Upper lobe of left lung (tissue), 6 donors: ENCODE measurements around the gene GSN. TPM values are rescaled to one million over a fixed set of nuclear protein-coding genes. Genes with fewer than 3 reads are reported as not detected.
A peak's percentile ranks its signal among the peaks of the same experiment; 100 is the strongest.

ENCODE experiments used
- ATAC-seq, 2 donors: fragments of 200-7000 bp; cut with Tn5 transposase; one replicate each; pipeline ENCODE4 v1.9.1; 2022; ENCODE audit warnings: mild to moderate bottlenecking in 2 of 2, moderate library complexity in 2 of 2; ENCODE audit not compliant: low FRiP score in 2 of 2
- DNase-seq, 2 donors: peaks; one replicate each; pipeline ENCODE4 v3.0.0-alpha.2; 2019 to 2020
- H3K27ac ChIP-seq, 4 donors: fragments of 200-600 bp; sonication (generic); one replicate each; pipeline ENCODE4 v1.5.1; 2016 to 2019
- H3K27me3 ChIP-seq, 4 donors: fragments of 200-600 bp; sonication (generic); one replicate each; pipeline ENCODE4 v1.5.1; 2017 to 2019
- H3K36me3 ChIP-seq, 4 donors: fragments of 200-600 bp; sonication (generic); one replicate each; pipeline ENCODE4 v1.5.1; 2016 to 2019
- H3K4me1 ChIP-seq, 4 donors: fragments of 200-600 bp; sonication (generic); one replicate each; pipeline ENCODE4 v1.5.1; 2018 to 2019
- H3K4me3 ChIP-seq, 4 donors: fragments of 200-600 bp; sonication (generic); one replicate each; pipeline ENCODE4 v1.5.1; 2017 to 2019; ENCODE audit warnings: mild to moderate bottlenecking in 2 of 4, moderate library complexity in 1 of 4
- H3K9me3 ChIP-seq, 4 donors: fragments of 200-600 bp; sonication (generic); one replicate each; pipeline ENCODE4 v1.5.1; 2018 to 2019
- EP300 ChIP-seq, 4 donors: sonication (generic); formaldehyde crosslinking; IDR thresholded peaks; one replicate each; pipeline ENCODE4 v1.5.1; 2017; ENCODE audit warnings: antibody characterized with exemption in 4 of 4, control low read depth in 2 of 4
- POLR2A ChIP-seq, 4 donors: fragments of 450-650 bp; IDR thresholded peaks; one replicate each; pipeline ENCODE4 v1.5.1; 2016 to 2017; ENCODE audit warnings: antibody characterized with exemption in 4 of 4, mild to moderate bottlenecking in 2 of 4
- POLR2AphosphoS5 ChIP-seq, 2 donors: sonication (generic); formaldehyde crosslinking; IDR thresholded peaks; one replicate each; pipeline ENCODE4 v1.5.1; 2017; ENCODE audit warnings: antibody characterized with exemption in 2 of 2
- WGBS, 2 donors: methylation state at CpG; one replicate each; pipeline ENCODE4 v1.1.5; 2017 to 2018; 5-methylcytosine and 5-hydroxymethylcytosine counted together
- total RNA-seq, 6 donors: library from RNA; depleted of rRNA in 4 of 6; stranded (reverse); fragments of >200 nt in 4 of 6; gene quantifications; one replicate each; pipeline versions ENCODE4 v1.1.0 to v1.2.1, GENCODE V29; 2016 to 2021
- TF ChIP-seq, protein P1 (sequence below), 6 experiments: fragments of 450-650 bp in 4 of 6; fragments of 200-600 bp in 2 of 6; sonication (generic) in 2 of 6; IDR thresholded peaks; one replicate each; pipeline ENCODE4 v1.5.1; 2016 to 2019; ENCODE audit warnings: antibody characterized with exemption in 6 of 6
- donor health status: DM: no; HTN: no; CAD: no; lungs with moderate emphysema.
- donor health status: DM: no; HTN: yes; CAD: no; lungs with severe emphysema.

Gene GSN
- total RNA-seq, 6 donors from 2014 or later, result 217 to 935 (median 648) TPM

GRCh38 chr9:121302786-121303185 lies 34.8 kb downstream of the GSN start:
- Histone ChIP-seq H3K9me3 (no peaks in the 10 kb centered on the region), H3K27me3 (no peaks in the 10 kb centered on the region), H3K4me1 (peaks cover 37 to 56% (median 47%) of the 10 kb centered on the region in 4 donors), H3K36me3 (peaks cover 0 to 59% (median 32%) of the 10 kb centered on the region in 4 donors), H3K4me3 (no peak overlapping the region), H3K27ac (peak overlapping the region in 3 of 4 donors; percentile 38 to 60 (median 57))
- TF ChIP-seq POLR2AphosphoS5 (IDR thresholded peaks at IDR 0.05), result no peak
- no peak for TF ChIP-seq EP300 (IDR thresholded peaks at IDR 0.05)
- TF ChIP-seq, protein P1, sequence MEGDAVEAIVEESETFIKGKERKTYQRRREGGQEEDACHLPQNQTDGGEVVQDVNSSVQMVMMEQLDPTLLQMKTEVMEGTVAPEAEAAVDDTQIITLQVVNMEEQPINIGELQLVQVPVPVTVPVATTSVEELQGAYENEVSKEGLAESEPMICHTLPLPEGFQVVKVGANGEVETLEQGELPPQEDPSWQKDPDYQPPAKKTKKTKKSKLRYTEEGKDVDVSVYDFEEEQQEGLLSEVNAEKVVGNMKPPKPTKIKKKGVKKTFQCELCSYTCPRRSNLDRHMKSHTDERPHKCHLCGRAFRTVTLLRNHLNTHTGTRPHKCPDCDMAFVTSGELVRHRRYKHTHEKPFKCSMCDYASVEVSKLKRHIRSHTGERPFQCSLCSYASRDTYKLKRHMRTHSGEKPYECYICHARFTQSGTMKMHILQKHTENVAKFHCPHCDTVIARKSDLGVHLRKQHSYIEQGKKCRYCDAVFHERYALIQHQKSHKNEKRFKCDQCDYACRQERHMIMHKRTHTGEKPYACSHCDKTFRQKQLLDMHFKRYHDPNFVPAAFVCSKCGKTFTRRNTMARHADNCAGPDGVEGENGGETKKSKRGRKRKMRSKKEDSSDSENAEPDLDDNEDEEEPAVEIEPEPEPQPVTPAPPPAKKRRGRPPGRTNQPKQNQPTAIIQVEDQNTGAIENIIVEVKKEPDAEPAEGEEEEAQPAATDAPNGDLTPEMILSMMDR (IDR thresholded peaks at IDR 0.05), result no peak
- no peak for TF ChIP-seq POLR2A (IDR thresholded peaks at IDR 0.05)
- no peak for ATAC-seq
- no peak for DNase-seq
- WGBS, 2 donors, result 83 to 94% methylated on average over 6 to 13 of the region's 13 CpGs

DNA sequence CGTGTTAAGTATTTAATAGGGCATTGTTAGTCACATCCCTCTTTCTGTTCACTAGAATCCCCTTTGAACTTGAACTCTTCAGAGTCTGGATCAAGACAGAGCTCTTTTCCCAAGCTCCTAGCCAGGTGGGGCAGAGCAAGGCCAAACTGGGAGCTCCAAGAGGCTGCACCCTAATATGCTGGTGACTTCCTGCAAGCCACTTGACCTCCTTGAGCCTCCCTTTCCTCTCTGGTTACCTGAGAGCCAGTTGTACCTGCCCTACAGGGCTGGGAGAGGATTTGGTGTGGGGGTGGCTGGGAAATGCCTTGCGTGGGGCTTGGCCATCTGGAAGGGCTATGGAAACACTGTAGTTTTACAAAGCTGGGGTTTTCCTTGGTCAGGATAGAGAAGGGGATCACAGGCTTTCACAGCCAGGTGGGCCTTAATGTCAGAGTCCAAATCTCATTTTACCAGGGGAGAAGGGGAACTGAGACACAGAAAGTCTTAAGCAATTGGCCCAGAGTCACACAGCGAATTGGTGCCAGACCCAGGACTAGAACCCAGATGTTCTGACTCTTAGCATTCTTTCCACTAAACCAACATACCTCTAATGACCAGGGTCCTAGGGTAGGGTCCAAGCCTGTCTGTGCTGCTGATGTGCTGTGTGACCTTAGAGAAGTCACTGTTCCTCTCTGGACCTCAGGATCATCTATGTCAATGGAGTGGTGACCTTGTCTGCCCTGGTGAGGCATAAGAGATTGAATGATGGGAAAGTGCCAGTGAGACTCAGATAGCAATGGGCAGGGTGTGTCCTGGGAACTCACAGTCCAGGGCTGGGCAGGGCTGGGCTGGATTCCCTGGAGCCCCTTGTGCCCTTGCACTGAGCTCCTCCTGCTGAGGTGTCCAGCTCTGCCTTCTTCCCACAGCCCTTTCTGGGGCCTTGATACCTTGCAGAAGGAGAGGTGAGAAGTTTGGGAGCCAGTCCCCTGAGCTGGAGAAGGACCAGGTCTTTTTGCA lies 35.8 kb downstream of the GSN start:
- Histone ChIP-seq H3K4me3 (no peak overlapping the region), H3K27ac (peak overlapping the region in 3 of 4 donors; percentile 38 to 60 (median 57)), H3K4me1 (peaks cover 27 to 47% (median 37%) of the 10 kb centered on the region in 4 donors), H3K27me3 (no peaks in the 10 kb centered on the region), H3K36me3 (peaks cover 0 to 68% (median 34%) of the 10 kb centered on the region in 4 donors), H3K9me3 (no peaks in the 10 kb centered on the region)
- WGBS, 2 donors, result 79 to 92% methylated on average over 3 of the region's 3 CpGs
- DNase-seq (peak in 1 of 2 donors; percentile 77), ATAC-seq (peak in 1 of 2 donors; percentile 66)
- TF ChIP-seq EP300 (IDR thresholded peaks at IDR 0.05), result peak in 1 of 4 donors; percentile 20
- TF ChIP-seq POLR2AphosphoS5 (IDR thresholded peaks at IDR 0.05), result peak in 1 of 2 donors; percentile 20
- TF ChIP-seq, protein P1 (IDR thresholded peaks at IDR 0.05), result no peak
- TF ChIP-seq POLR2A (IDR thresholded peaks at IDR 0.05), result no peak

GRCh38 chr9:121304707-121305106 lies 36.7 kb downstream of the GSN start:
- peaks cover 21 to 38% (median 29%) of the 10 kb centered on the region in 4 donors for H3K4me1 ChIP-seq
- WGBS, 2 donors, result 95 to 100% methylated on average over 1 of the region's 1 CpG
- TF ChIP-seq POLR2AphosphoS5 (IDR thresholded peaks at IDR 0.05), result no peak
- TF ChIP-seq, protein P1 (IDR thresholded peaks at IDR 0.05), result no peak
- TF ChIP-seq POLR2A (IDR thresholded peaks at IDR 0.05), result no peak
- no peak for TF ChIP-seq EP300 (IDR thresholded peaks at IDR 0.05)

GRCh38 chr9:121305269-121305994 lies 37.5 kb downstream of the GSN start:
- Histone ChIP-seq H3K4me3 (no peak overlapping the region), H3K27ac (peak overlapping the region in 1 of 4 donors; percentile 20), H3K27me3 (no peaks in the 10 kb centered on the region), H3K4me1 (peaks cover 18 to 33% (median 24%) of the 10 kb centered on the region in 4 donors), H3K9me3 (no peaks in the 10 kb centered on the region), H3K36me3 (peaks cover 0 to 77% (median 39%) of the 10 kb centered on the region in 4 donors)
- peak in 1 of 2 donors; percentile 50 for TF ChIP-seq POLR2AphosphoS5 (IDR thresholded peaks at IDR 0.05)
- no peak for TF ChIP-seq EP300 (IDR thresholded peaks at IDR 0.05)
- 70 to 79% methylated on average over 9 to 13 of the region's 13 CpGs for WGBS, 2 donors
- DNase-seq, result no peak
- ATAC-seq, result peak in 1 of 2 donors; percentile 82

More at GRCh38 chr9:121304707-121305106, 36.7 kb downstream of the GSN start:
- peaks cover 0 to 71% (median 34%) of the 10 kb centered on the region in 4 donors for H3K36me3 ChIP-seq
- peak overlapping the region in 2 of 4 donors; percentile 12 to 20 for H3K27ac ChIP-seq
- H3K9me3 ChIP-seq, result no peaks in the 10 kb centered on the region
- DNase-seq (no peak), ATAC-seq (no peak)
- H3K27me3 ChIP-seq, result no peaks in the 10 kb centered on the region
- H3K4me3 ChIP-seq, result no peak overlapping the region
